H1 (cell line): ENCODE measurements around the gene LHFPL3. TPM values are rescaled to one million over a fixed set of nuclear protein-coding genes. Genes with fewer than 3 reads are reported as not detected.

ENCODE experiments used
- BCL11A ChIP-seq, 2 experiments: IDR thresholded peaks; one replicate each; pipeline ENCODE4 v1.6.1; 2011; ENCODE audit warnings: low read depth in 2 of 2, low read length in 2 of 2, mild to moderate bottlenecking in 2 of 2
- CHD2 ChIP-seq: IDR thresholded peaks from 2 replicates; pipeline ENCODE4 v1.6.1; 2012; ENCODE audit warnings: low read length, improper control_type of control experiment
- CREB1 ChIP-seq: IDR thresholded peaks from 2 replicates; pipeline ENCODE4 v1.6.1; 2012; ENCODE audit warnings: inconsistent platforms
- HDAC6 ChIP-seq: IDR thresholded peaks from one replicate; pipeline ENCODE4 v1.7.1; 2012; ENCODE audit warnings: low read depth, mild to moderate bottlenecking, inconsistent platforms, low read length, moderate library complexity
- JUN ChIP-seq: IDR thresholded peaks from 2 replicates; pipeline ENCODE4 v1.6.1; 2011; ENCODE audit warnings: low read depth, mild to moderate bottlenecking, improper control_type of control experiment, low read length
- KDM4A ChIP-seq: IDR thresholded peaks from one replicate; pipeline ENCODE4 v1.7.1; 2012; ENCODE audit warnings: low read depth, mild to moderate bottlenecking, moderate library complexity, low read length, inconsistent platforms; ENCODE audit not compliant: severe bottlenecking
- MAX ChIP-seq: IDR thresholded peaks from 2 replicates; pipeline ENCODE4 v1.6.1; 2012; ENCODE audit warnings: inconsistent platforms
- NANOG ChIP-seq: IDR thresholded peaks from 2 replicates; pipeline ENCODE4 v1.6.1; 2011; ENCODE audit warnings: low read length, low read depth, mild to moderate bottlenecking, inconsistent platforms; ENCODE audit not compliant: insufficient read depth, poor library complexity, severe bottlenecking
- POLR2AphosphoS5 ChIP-seq: IDR thresholded peaks from 2 replicates; pipeline ENCODE4 v1.6.1; 2011; ENCODE audit warnings: low read depth, low read length
- POU5F1 ChIP-seq: IDR thresholded peaks from 2 replicates; pipeline ENCODE4 v1.6.1; 2011; ENCODE audit warnings: low read depth, mild to moderate bottlenecking, low read length, moderate library complexity
- RXRA ChIP-seq: IDR thresholded peaks from 2 replicates; pipeline ENCODE4 v1.6.1; 2011; ENCODE audit warnings: low read depth, mild to moderate bottlenecking, low read length, moderate library complexity; ENCODE audit not compliant: insufficient read depth
- SIRT6 ChIP-seq: IDR thresholded peaks from one replicate; pipeline ENCODE4 v1.7.1; 2012; ENCODE audit warnings: low read length, inconsistent platforms
- SRF ChIP-seq: IDR thresholded peaks from 2 replicates; pipeline ENCODE4 v1.6.1; 2011; ENCODE audit warnings: mild to moderate bottlenecking, low read depth, low read length, moderate library complexity
- TAF1 ChIP-seq: IDR thresholded peaks from 2 replicates; pipeline ENCODE4 v1.6.1; 2011; ENCODE audit warnings: mild to moderate bottlenecking, low read depth, low read length
- TAF7 ChIP-seq: optimal IDR thresholded peaks from 2 replicates; pipeline ENCODE3; 2011; ENCODE audit warnings: low read depth, mild to moderate bottlenecking, inconsistent platforms, low read length, moderate library complexity, borderline replicate concordance
- TCF12 ChIP-seq: IDR thresholded peaks from 2 replicates; pipeline ENCODE4 v1.6.1; 2011; ENCODE audit warnings: low read depth, mild to moderate bottlenecking, low read length
- USF2 ChIP-seq: IDR thresholded peaks from 2 replicates; pipeline ENCODE4 v1.6.1; 2011; ENCODE audit warnings: low read length, improper control_type of control experiment
- YY1 ChIP-seq: IDR thresholded peaks from 2 replicates; pipeline ENCODE4 v1.6.1; 2011; ENCODE audit warnings: low read depth, mild to moderate bottlenecking, low read length
- polyA plus RNA-seq, 7 experiments: library from polyadenylated mRNA; depleted of rRNA in 3 of 7; stranded (reverse) in 5 of 7; unstranded in 2 of 7; fragments of >200 nt in 5 of 7; fragments of 200-250 nt in 2 of 7; gene quantifications; 1 replicate in 5 of 7; 2 replicates in 1 of 7; 4 replicates in 1 of 7; pipeline versions ENCODE4 v1.2.1 to v1.2.3, GENCODE V29; 2011 to 2013; ENCODE audit warnings: missing spikeins in 2 of 7, mixed read lengths in 2 of 7
- total RNA-seq: library from RNA; stranded (reverse); fragmentation: NEBNext Ultra II Directional; extraction: Animal tissue kit (Norgen Biotek cat#: 25700); gene quantifications from 2 replicates; pipeline ENCODE4 v1.2.1, GENCODE V29; 2021
- TF ChIP-seq, protein P1 (sequence below): IDR thresholded peaks from 2 replicates; pipeline ENCODE4 v1.6.1; 2012; ENCODE audit warnings: inconsistent platforms
- TF ChIP-seq, protein P2 (sequence below): IDR thresholded peaks from 2 replicates; pipeline ENCODE4 v1.6.1; 2012; ENCODE audit warnings: low read length, inconsistent platforms

Gene LHFPL3
- total and polyA plus RNA-seq, 2 of the 8 experiments (the other 6 are each of a cell fraction or from before 2014, with no cell fraction given): 0.24 to 0.50 TPM

DNA sequence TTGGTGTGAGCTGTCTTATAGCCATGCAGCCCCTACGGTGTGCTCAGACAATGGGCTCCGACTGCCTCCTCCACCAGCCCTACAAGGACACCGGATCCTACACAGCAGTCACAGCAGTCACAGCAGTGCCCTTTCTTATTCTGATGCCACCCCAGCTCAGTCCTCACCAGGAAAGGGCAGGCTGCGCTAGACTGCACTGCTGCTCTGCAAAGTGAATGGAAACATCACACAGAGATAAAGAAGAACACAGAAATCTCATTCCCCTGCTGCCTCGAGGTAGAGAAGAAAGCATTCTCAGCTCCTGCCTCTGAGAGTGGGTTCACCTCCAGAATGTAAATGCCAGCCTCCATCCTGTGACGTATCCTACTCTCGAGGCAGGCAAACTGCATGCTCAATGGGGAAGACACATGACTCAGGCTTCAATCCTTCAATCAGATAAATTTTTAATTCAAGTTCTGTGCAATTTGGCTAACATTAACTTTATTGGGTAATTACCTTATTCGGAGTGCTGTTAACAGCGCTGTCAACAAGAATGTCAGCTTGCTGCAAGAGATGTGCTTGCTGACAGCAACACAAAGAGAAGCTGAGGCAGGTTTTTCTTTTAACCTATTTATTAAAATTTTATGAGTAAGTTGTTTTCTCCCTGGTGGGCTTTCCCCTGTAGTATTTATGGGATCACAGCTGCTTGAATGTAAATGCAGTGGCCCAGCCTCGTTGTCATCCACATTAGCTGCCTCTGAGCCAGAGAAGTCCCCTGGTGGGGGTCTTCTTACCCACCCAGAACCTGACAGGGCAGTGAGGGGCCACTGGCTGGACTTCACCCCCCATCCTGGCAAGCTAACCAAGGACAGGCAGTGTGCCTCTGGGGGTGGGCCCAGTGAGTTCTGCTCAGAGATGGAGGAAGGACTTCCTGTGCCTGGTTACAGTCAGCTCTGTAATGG lies 444.3 kb downstream of the LHFPL3 start (continued):
- peak; percentile 71; the same call in 1 of the 2 replicates for TF ChIP-seq RXRA
- TF ChIP-seq CHD2: peak; percentile 56; the same call in 1 of the 2 replicates
- TF ChIP-seq TAF1: 0 out of 2 replicates have a peak, but pooled peaks have one; percentile 26
- TF ChIP-seq KDM4A: no peak
- no peak for TF ChIP-seq POLR2AphosphoS5
- TF ChIP-seq JUN: no peak
- peak in 1 of 2 experiments; percentile 52 for TF ChIP-seq BCL11A (IDR thresholded peaks at IDR 0.05; ENCODE audit: low read depth in 2 of 2, low read length in 2 of 2)
- peak; percentile 64 for TF ChIP-seq TAF7
- TF ChIP-seq CREB1: peak; percentile 51
- TF ChIP-seq SIRT6: no peak
- TF ChIP-seq MAX: peak; percentile 68; the same call in 1 of the 2 replicates
- TF ChIP-seq YY1: peak; percentile 81
- peak; percentile 69 for TF ChIP-seq SRF
- peak; percentile 70 for TF ChIP-seq NANOG
- TF ChIP-seq TCF12: peak; percentile 80; the same call in 1 of the 2 replicates
- TF ChIP-seq, protein P1, sequence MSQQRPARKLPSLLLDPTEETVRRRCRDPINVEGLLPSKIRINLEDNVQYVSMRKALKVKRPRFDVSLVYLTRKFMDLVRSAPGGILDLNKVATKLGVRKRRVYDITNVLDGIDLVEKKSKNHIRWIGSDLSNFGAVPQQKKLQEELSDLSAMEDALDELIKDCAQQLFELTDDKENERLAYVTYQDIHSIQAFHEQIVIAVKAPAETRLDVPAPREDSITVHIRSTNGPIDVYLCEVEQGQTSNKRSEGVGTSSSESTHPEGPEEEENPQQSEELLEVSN: 0 out of 2 replicates have a peak, but pooled peaks have one; percentile 21
- no peak for TF ChIP-seq HDAC6
- TF ChIP-seq, protein P2, sequence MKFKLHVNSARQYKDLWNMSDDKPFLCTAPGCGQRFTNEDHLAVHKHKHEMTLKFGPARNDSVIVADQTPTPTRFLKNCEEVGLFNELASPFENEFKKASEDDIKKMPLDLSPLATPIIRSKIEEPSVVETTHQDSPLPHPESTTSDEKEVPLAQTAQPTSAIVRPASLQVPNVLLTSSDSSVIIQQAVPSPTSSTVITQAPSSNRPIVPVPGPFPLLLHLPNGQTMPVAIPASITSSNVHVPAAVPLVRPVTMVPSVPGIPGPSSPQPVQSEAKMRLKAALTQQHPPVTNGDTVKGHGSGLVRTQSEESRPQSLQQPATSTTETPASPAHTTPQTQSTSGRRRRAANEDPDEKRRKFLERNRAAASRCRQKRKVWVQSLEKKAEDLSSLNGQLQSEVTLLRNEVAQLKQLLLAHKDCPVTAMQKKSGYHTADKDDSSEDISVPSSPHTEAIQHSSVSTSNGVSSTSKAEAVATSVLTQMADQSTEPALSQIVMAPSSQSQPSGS: peak; percentile 91; the same call in 1 of the 2 replicates
- TF ChIP-seq POU5F1: peak; percentile 91
- TF ChIP-seq USF2: no peak
